LoVo (cell line): ENCODE results near the gene YARS1.

Source experiments
- DNase-seq: peaks from one replicate; pipeline ENCODE4 v3.0.0-alpha.2; 2016; ENCODE audit warnings: low spot score

YARS1 gene

DNA sequence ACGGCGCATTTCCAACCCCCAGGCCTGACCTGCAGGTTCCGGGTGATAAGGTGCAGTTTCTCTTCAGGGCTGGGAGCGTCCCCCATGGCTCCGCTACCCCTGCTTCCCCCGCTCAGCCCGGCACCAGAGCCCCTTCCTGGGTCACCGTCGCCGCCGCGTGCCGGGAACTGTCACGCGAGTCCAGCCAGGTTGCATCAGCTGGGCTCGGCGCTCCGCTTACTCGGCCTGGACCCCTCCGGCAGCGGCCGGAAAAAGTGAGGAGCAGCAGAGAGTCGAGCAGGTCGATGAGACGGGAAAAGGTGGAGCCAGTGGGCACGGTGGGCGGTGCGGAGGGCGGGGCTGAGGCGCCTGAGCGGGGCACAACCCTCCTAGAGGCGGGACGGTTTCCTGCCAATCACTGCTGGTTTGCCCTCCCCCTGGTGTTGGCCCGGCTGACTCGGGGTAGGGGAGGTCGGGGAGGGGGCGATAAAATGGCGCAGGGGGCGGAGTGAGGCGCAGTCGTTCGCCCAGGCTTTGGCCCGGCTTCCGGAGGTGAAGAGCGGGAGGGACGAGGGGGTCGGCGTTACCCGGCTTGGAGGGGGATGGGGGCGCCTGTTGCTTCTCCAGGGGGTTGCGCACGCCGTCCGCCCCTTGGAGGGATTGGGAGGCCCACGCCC is at the start of gene YARS1, which contains the start of gene S100PBP:
TSS of gene YARS1 (minus strand) at position 200 of the 656 bp plus-strand sequence. CDS start at position 86, 114 bp downstream.
TSS of gene S100PBP (plus strand) at position 495 of the 656 bp plus-strand sequence. CDS start 8,447 bp downstream, outside the sequence.
- peak; percentile 98 for DNase-seq

DNA sequence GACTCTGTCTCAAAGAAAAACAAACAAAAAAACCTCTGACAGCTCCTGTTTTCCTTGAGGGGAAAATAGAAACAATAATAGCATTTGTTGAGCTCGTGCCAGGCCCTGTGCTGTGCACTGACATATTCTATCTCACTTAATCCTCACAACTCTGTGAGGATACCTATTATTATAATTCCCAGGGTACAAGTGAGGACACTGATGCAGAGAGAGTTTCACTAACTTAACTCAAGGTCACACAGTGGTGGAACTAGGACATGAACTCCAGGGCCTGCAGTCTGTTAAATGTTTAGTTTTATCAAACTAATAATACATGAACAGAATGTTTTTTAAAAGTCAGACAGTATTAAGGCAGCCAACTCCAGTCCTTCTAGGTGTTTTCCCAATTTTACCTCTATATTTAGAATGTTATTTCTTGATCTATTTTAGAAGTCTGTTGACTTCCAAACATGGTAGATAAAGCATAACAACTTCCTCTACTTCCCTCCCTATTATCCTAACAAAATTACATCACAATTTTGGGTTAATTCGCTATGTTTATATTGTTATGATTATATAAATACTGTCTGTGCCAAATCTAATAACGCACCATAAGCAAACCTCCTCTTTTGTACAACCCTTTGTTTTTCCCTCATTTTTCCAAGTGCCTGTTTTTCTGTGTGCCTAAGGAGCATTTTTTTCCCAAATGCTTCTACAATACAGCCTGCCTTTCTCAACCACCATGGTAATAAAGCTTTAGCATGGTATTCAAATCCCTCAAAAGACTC is 48.7 kb upstream of the YARS1 start:
- no peak for DNase-seq

DNA sequence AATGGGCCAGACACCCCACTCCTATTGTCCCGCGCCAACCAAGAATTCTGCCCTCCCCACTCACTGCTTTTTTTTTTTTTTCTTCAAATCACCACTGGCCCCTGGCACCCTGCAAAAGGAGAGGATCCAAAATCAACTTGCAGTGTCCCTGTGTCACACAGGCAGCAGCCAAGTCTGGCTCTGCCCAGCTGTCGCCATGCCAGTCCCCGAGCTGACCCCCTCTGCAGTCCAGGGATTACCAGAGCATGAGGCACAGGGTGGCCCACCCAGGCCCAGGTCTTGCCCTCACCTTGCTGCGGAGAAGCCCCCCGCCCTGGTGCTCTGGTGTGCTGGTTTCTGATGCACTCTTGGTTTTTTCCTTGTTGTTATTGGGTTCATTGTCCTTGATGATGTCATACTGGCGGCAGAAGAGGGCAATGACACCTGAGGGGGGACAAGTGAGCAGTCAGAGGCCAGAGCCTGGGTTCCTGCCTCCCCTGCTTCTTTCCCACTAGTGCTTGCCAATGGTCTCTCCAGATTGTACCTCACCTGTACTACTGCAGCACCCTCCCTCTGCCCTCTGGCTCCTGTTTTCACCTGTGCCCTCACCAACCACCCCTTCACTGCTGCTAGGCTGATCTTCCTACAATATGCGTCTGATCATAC is 47.3 kb upstream of the YARS1 start:
- no peak for DNase-seq

GRCh38 chr1:32863881-32864245 is 46.7 kb upstream of the YARS1 start:
- no peak for DNase-seq

- DNase-seq: no peak
These were observed 46.2 kb upstream of the YARS1 start for GRCh38 chr1:32863218-32863880.

- no peak for DNase-seq
These were observed 44.9 kb upstream of the YARS1 start for GRCh38 chr1:32861904-32862695.

DNA sequence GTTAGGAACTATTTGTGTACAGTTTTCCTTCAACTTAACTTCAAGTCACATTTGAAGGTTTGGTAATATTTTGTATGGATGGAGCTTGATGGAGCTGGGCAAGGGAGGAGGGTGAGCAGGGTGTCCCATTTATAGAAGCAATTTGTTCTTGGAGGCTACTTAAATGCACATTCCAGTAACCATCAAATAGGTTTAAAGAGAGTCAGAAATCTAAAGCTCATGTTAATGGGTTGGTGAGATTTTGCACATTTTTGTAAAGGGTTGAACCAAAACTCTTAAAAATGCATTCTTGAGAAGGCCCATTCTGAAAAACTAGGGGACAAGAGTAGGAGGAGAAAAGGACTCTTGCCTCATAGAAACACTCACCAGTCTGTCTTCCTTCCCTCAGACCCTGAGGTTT is 43.4 kb upstream of the YARS1 start:
- DNase-seq: no peak

GRCh38 chr1:32859915-32860314 is 42.8 kb upstream of the YARS1 start:
- DNase-seq: no peak

DNA sequence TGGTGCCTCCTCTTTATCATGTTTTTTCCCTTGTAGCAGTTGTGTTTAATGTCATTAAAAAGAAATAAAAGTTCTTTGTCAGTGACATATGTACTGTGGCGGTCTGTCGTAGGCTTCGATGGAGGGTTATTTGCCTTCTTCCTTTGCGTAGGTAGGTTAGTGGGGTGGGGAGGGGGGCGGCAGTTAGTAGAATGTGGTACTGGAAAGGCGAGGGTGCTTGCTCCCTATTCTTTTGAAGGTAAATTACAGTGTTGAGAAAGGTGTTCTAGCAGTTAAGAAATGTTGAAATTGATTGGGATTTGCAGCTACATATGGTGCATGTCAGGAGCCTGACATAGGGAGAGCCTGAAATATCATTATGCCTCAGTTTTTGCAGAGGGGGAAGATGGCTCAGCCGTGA is 41.6 kb upstream of the YARS1 start:
- no peak for DNase-seq

- DNase-seq: no peak
These were observed 41.0 kb upstream of the YARS1 start for GRCh38 chr1:32858136-32858535.

GRCh38 chr1:32855861-32856617 is 38.9 kb upstream of the YARS1 start:
- no peak for DNase-seq

GRCh38 chr1:32848354-32849063 is 31.4 kb upstream of the YARS1 start:
- DNase-seq: no peak

DNA sequence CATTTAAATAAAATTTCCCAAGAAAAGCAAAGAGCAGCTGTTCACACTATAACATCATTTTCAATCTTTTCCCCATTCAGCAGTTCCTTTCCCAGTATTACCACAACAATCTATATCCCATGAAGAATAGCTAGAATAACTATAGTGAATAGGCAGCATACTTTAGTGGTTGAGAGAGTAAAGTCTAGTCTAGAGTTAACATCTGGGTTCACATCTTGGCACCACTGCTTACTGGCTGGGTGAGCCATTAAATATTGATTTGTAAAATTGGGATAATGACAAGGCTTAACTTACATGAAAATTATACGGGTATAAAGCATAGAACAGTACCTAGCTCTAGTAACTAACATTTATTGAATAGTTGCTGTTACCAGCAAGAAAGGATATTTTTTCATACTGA is 14.7 kb upstream of the YARS1 start:
- DNase-seq: no peak

GRCh38 chr1:32830092-32830852 is 13.1 kb upstream of the YARS1 start:
- DNase-seq: no peak

DNA sequence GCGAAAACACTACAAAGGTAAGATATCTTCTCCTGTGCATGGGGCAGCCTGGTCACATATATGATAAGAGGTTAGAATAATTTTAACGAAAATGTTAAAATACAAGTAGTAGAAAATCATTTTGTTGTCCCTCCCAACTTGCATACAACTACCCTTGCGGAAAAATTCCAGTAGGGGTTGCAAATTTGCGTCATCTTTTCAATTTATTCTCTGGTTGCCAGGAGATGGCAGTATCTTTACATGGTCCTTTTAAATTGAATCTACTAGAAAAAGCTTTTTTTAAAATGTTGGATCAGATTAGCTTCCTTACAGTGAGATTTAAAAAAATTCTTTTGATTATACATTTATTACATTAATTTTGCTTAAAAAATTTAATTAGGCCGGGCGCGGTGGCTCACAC is 11.2 kb upstream of the YARS1 start:
- DNase-seq: no peak

GRCh38 chr1:32825181-32825580 is 8.0 kb upstream of the YARS1 start:
- no peak for DNase-seq

GRCh38 chr1:32818804-32819541 is 1.8 kb upstream of the YARS1 start:
- no peak for DNase-seq

DNA sequence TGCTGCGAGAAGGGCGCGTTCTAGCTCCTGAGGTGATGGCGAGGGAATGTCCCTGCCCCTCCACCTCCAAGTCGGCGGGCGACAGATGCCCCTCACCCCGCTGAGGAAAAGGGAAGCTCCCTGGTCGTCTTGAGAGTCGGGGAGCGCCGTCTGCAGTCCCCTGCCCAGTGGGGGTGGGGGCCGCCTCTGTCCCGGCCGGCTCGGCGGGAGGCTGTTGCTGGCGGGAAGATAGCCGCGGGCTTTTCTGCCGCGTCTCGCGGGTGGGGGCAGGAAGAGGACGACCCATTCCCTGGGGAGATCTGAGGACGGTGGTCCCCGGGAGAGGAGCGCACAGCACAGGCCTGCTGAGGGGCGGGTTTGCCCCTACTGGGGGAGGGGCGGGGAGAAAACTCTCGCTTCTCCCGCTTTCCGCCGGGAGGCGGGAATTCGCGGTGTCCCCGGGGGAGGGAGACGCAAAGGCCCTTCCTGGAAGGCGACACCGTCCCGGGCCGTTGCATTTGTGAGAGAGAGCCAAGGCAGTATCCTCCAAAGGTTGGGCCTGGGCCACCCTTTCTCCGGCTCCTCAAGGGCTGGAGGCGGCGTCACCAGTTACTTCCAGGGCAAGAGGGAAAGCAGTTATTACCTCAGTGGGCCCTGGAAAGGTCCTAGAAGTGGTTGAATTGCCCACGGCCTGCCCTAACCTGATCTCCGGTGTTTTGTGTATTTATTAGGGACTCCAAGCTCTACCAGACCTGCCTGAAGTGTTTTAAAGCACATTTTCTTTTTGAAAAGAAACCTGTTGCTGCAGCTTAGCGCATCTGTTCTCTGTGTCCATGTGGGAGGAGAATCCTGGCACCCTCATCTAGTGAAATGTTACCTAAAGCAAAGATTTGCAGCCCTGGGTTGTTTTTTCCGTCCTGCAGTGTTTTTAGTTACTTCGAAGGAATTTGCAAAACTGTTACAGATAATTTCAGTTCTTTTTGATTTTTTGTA is 943 bp upstream of the YARS1 start:
- DNase-seq: peak; percentile 48
